GM12892 (cell line): ENCODE measurements around the gene IFT27.

Source experiments
- DNase-seq: peaks from one replicate; pipeline ENCODE4 v3.0.0; 2011; ENCODE audit not compliant: insufficient read length
- FAIRE-seq: peaks from 2 replicates; lab custom pipeline; 2011; peaks lifted over from hg19 to GRCh38; lab: Jason Lieb, UNC
- POLR2A ChIP-seq: IDR thresholded peaks from 2 replicates; pipeline ENCODE4 v1.6.1; 2011; ENCODE audit warnings: low read depth, low read length, control low read depth
- POLR2AphosphoS5 ChIP-seq: IDR thresholded peaks from 2 replicates; pipeline ENCODE4 v1.6.1; 2011; ENCODE audit warnings: low read depth, low read length, control low read depth
- TAF1 ChIP-seq: IDR thresholded peaks from 2 replicates; pipeline ENCODE4 v1.6.1; 2011; ENCODE audit warnings: low read depth, mild to moderate bottlenecking, control low read depth, low read length, borderline replicate concordance

The IFT27 gene

DNA sequence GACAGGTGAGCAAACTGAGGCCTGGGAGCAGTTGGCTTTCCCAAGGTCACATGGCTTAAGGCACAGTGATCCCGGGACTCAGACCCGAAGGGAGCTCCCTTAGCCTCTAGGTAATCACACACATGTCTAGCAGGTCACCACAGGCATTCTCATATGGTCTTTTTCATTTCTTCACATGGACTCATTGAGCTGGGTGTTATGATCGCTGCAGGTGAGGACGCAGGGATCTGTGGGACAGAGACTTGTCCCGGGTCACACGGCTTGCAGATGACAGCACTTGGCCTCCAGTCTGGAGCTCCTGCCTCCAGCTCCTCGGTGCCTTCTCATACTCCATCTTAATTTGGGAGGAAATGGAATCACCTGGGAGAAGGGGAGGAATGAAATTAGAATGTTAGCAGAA is 48.8 kb downstream of the IFT27 start:
- DNase-seq (no peak), FAIRE-seq (no peak)
- TF ChIP-seq POLR2AphosphoS5 (no peak), POLR2A (no peak), TAF1 (no peak)

DNA sequence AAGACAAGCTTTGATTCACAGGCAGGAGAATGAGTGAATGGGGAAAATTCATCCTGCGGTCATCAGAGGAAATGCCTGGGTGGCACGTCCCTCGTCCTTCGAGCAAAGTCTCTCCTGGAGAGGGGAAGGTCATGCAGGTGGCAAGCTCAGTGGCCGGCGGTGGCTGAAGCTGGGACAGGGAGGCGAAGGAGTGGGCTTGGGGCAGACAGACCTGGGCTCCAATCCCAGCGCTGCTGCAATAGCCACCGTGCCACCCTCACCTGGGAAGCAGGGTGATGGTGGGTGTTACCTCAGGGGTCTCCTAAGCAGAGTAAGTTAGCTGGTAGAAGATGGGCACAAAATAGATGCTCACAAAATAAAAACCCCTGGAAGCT is 49.9 kb downstream of the IFT27 start:
- FAIRE-seq = no peak
- no peak for DNase-seq
- TF ChIP-seq POLR2AphosphoS5 (no peak), TAF1 (no peak), POLR2A (no peak)

DNA sequence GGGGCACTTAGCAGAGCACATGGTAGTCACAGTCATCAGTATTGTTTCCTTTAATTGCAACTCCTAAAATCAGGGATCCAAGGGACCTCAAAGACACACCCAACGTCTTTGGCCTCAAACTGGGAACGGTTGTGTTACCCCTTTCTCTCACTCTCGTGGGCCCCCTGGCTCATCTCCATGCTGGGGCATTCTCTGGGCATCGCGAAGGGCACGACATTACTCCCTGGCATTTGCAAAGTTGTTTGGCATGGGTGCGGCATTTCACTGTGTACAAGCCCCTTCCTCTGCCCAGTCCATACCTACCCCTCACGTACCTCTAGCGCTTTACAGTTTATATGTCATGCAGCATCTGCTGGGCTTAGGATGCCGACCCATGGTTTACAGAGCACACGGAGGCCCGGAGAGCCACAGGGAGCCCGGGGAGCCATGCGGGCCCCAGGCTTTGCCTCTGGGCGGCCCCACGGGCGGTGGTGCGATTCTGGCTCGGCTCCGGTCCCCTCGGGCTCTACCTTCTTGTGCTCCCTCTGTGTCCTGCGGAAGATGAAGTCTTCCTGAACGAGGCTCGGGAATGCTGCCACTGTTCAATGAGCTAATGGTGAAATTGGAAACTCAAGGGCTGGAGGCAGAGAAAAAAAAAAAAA is 50.4 kb downstream of the IFT27 start:
- DNase-seq = no peak
- TF ChIP-seq POLR2A = no peak
- no peak for TF ChIP-seq POLR2AphosphoS5
- no peak for TF ChIP-seq TAF1
- no peak for FAIRE-seq

DNA sequence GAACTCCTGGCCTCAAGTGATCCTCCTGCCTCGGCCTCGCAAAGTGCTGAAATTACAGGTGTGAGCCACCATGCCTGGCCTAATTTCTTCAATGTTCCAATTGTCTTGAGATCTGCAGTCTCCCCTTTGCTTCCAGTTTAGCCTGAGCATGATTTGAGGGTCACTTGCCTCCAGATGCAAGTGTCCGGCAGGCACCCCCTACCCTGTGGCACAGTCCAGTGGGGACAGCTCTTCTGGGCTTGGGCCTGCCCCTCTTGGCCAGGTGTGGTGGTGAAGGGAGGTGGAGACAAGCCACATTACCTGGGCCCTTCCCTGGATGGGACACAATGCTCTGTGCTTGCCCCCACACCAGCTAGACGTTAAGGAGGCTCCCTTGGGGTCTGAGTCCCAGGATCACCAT is 51.1 kb downstream of the IFT27 start:
- TF ChIP-seq POLR2A (no peak), TAF1 (no peak), POLR2AphosphoS5 (no peak)
- FAIRE-seq (no peak), DNase-seq (no peak)

DNA sequence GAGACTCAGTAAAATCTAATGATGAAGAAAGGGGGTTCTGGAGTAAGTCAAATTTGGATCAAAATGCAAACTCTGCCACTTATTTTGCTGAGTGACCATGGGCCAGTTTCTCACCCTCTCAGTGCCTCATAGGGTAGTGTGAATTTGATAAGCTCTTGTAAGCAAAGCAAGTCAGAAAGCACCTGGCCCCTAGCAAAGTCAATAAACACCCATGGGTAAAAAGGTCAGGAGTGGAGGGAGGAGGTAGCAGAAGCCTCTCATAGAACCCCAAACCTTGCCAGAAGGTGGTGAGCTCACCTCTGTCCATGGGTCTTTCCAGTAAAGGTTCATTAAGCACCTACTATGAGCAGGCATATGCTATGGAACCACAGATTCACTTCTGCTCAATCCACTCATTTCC is 53.9 kb downstream of the IFT27 start:
- no peak for TF ChIP-seq POLR2AphosphoS5
- TF ChIP-seq TAF1 = no peak
- TF ChIP-seq POLR2A = no peak
- DNase-seq = no peak
- FAIRE-seq = no peak

DNA sequence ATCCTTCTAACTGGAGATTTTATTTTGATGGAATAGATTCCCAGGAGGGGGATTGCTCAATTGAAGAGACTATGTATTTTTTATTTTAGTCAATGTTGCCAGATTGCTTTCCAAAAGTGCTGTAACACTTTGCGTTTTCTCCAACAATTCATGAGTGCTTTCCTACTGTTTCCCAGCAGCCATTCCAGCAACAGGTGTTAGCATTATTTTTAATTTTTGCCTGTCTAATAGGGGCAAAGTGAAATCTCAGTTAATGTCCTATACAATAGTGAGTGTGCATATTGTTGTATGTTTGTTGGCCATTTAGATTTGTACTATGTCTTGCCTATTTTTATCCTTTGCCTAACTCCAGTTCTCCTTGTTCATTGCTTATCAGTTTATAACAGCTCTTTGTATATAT is 60.3 kb downstream of the IFT27 start:
- no peak for DNase-seq
- no peak for FAIRE-seq
- TF ChIP-seq POLR2A = no peak
- TF ChIP-seq TAF1 = no peak
- no peak for TF ChIP-seq POLR2AphosphoS5

DNA sequence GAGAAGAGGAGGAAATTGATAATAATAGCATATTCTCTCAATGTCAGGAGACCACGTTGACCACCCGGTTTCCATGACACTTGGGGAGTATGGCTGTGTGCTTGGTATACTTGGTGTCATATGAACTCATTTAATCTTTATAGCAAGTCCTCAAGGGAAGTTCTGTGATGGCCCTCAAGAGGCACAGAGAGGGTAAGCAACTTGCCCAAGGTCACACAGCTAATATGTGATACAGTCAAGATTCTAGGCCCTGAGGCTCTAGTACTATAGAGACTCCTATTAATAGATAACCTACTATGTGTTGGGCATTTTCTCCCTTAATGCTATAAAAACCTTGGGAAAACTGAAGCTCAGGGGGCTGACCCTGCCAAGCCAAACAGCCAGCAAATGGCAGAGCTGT is 61.8 kb downstream of the IFT27 start:
- no peak for TF ChIP-seq TAF1
- no peak for TF ChIP-seq POLR2AphosphoS5
- no peak for TF ChIP-seq POLR2A
- DNase-seq (no peak), FAIRE-seq (no peak)

DNA sequence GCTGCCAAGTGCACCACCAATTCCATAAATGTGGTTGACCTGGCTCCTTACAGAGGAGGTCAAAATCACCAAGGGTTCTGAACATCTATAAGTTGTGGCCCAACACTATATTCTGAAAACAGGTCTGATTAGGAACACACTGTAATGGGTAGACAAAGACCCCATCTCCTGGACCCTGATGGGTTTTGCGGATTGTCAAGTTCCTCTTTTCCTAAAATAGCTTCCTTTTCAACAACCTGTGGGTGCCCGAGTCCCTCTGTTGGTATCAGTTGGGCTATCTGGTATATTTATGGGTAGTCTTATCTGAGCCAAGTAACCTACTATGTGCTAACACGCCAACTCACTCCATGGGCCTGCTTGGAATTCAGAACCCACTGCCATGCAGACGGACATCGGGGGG is 62.5 kb downstream of the IFT27 start:
- TF ChIP-seq TAF1 (no peak), POLR2AphosphoS5 (no peak), POLR2A (no peak)
- DNase-seq (no peak), FAIRE-seq (no peak)
